HepG2 (cell line): Measurements from ENCODE around the gene ZSCAN21. TPM values are rescaled to one million over a fixed set of nuclear protein-coding genes. Genes with fewer than 3 reads are reported as not detected.
A peak's percentile ranks its signal among the peaks of the same experiment; 100 is the strongest.

Experiments used
- ETV5 ChIP-seq: IDR thresholded peaks from 2 replicates; pipeline ENCODE4 v1.6.1; 2018; ENCODE audit warnings: missing biosample characterization, missing genetic modification reagents, inconsistent platforms, borderline replicate concordance
- GATAD1 ChIP-seq: IDR thresholded peaks from 2 replicates; pipeline ENCODE4 v1.6.1; 2016; ENCODE audit warnings: missing genetic modification reagents, missing compliant biosample characterization
- KAT8 ChIP-seq: IDR thresholded peaks from 2 replicates; pipeline ENCODE4 v1.6.1; 2016; ENCODE audit warnings: missing genetic modification reagents, missing compliant biosample characterization
- SIN3B ChIP-seq: fragments of 150-350 bp; IDR thresholded peaks from 2 replicates; pipeline ENCODE4 v1.6.1; 2014; ENCODE audit warnings: low read length
- SIX4 ChIP-seq: sonication (generic); formaldehyde crosslinking; IDR thresholded peaks from 2 replicates; pipeline ENCODE4 v1.4.0; 2020; ENCODE audit warnings: missing genetic modification reagents
- SOX13 ChIP-seq, 3 experiments: fragments of 450-650 bp in 1 of 3; sonication (generic) in 1 of 3; formaldehyde crosslinking in 1 of 3; IDR thresholded peaks in 2 of 3; conservative IDR thresholded peaks in 1 of 3; 2 replicates each; pipeline versions ENCODE4 v1.5.0 to v1.6.1; 2016 to 2020; ENCODE audit warnings: antibody characterized with exemption in 1 of 3, mild to moderate bottlenecking in 1 of 3, missing compliant biosample characterization in 1 of 3, missing genetic modification reagents in 1 of 3, moderate library complexity in 1 of 3
- ZBTB7A ChIP-seq: sonication (generic); formaldehyde crosslinking; IDR thresholded peaks from 2 replicates; pipeline ENCODE4 v1.8.0; 2022; ENCODE audit warnings: mild to moderate bottlenecking, missing genetic modification reagents
- ZBTB8A ChIP-seq: sonication (generic); formaldehyde crosslinking; IDR thresholded peaks from 2 replicates; pipeline ENCODE4 v1.4.0; 2020; ENCODE audit warnings: mild to moderate bottlenecking, low read depth, missing genetic modification reagents, borderline replicate concordance
- ZNF160 ChIP-seq: sonication (generic); formaldehyde crosslinking; IDR thresholded peaks from 2 replicates; pipeline ENCODE4 v1.8.0; 2022; ENCODE audit warnings: mild to moderate bottlenecking, inconsistent platforms, missing genetic modification reagents
- ZNF263 ChIP-seq: sonication (generic); formaldehyde crosslinking; IDR thresholded peaks from 2 replicates; pipeline ENCODE4 v1.4.0; 2020; ENCODE audit warnings: missing genetic modification reagents
- ZNF567 ChIP-seq: sonication (generic); formaldehyde crosslinking; IDR thresholded peaks from 2 replicates; pipeline ENCODE4 v1.8.1; 2023; ENCODE audit warnings: mild to moderate bottlenecking, missing genetic modification reagents, borderline replicate concordance
- ZNF577 ChIP-seq: sonication (generic); formaldehyde crosslinking; IDR thresholded peaks from 2 replicates; pipeline ENCODE4 v1.4.0; 2020; ENCODE audit warnings: mild to moderate bottlenecking, low read depth, missing genetic modification reagents, borderline replicate concordance
- ZNF816 ChIP-seq: sonication (generic); formaldehyde crosslinking; IDR thresholded peaks from 2 replicates; pipeline ENCODE4 v1.8.0; 2022; ENCODE audit warnings: missing genetic modification reagents, mild to moderate bottlenecking, borderline replicate concordance
- polyA plus RNA-seq, 8 experiments: library from polyadenylated mRNA; depleted of rRNA in 3 of 8; stranded (reverse) in 7 of 8; unstranded in 1 of 8; fragments of >200 nt; fragmentation: Illumina TruSeq in 4 of 8; extraction: Trizol in 4 of 8; gene quantifications; 2 replicates each; pipeline versions ENCODE4 v1.2.1 to v1.2.3, GENCODE V29; 2011 to 2016; ENCODE audit warnings: low read depth in 4 of 8, missing spikeins in 1 of 8, mixed read lengths in 1 of 8; ENCODE audit not compliant: insufficient read depth in 1 of 8
- total RNA-seq, 5 experiments: library from RNA; depleted of rRNA; stranded (reverse); fragments of >200 nt; fragmentation: Illumina TruSeq; extraction: Trizol; gene quantifications; 2 replicates each; pipeline ENCODE4 v1.2.3, GENCODE V29; 2016; ENCODE audit warnings: low read depth in 1 of 5
- TF ChIP-seq, protein P1 (sequence below): IDR thresholded peaks from 2 replicates; pipeline ENCODE4 v1.6.1; 2016; ENCODE audit warnings: low read depth, missing genetic modification reagents, missing compliant biosample characterization
- TF ChIP-seq, protein P2 (sequence below): sonication (generic); formaldehyde crosslinking; IDR thresholded peaks from 2 replicates; pipeline ENCODE4 v1.4.0; 2020; ENCODE audit warnings: low read depth, mild to moderate bottlenecking, missing genetic modification reagents
- TF ChIP-seq, protein P3 (sequence below): sonication (generic); formaldehyde crosslinking; IDR thresholded peaks from 2 replicates; pipeline ENCODE4 v1.5.0; 2020; ENCODE audit warnings: mild to moderate bottlenecking, low read depth, missing genetic modification reagents, borderline replicate concordance
- TF ChIP-seq, protein P4 (sequence below), 2 experiments: fragments of 450-650 bp in 1 of 2; sonication (generic) in 1 of 2; formaldehyde crosslinking; IDR thresholded peaks; 2 replicates each; pipeline versions ENCODE4 v1.5.0 to v1.8.0; 2020 to 2022; ENCODE audit warnings: mild to moderate bottlenecking in 1 of 2, missing genetic modification reagents in 1 of 2
- TF ChIP-seq, protein P5 (sequence below): IDR thresholded peaks from 2 replicates; pipeline ENCODE4 v1.6.1; 2016; ENCODE audit warnings: low read depth, control low read depth

The ZSCAN21 gene
- total and polyA plus RNA-seq, 2 of the 13 experiments (the other 11 are each of a cell fraction or from before 2014, with no cell fraction given) = 7.0 to 10.0 TPM

DNA sequence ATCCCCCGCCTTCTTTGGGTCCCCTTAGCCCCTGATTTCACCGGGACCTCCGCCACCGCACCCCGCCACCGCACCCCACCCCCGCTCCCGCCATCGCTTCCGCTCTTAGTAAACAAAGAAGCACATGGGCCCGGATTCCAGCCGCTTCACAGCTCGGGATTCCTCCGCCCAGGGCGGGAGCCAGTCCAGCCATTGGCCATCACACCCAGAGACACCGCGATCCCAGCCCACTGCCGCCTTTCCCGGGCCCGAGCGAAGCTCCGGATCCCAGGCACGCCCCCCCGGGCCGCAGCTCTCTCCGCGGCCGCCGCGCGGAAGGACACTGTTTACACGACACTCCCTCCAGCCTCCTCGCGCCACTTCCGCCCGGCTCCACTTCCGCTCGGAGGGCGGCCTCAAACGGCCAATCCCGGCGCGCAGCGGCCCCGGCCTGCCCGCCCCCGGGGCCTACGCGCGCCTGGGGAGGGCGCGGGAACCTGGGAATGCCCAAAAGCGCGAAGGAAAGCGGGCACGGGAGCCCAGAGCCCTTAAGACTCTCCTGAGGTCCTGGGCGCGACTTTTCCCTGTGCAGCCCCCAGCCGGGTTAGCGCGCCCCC, 50.9 kb downstream of the ZSCAN21 start (continued):
- TF ChIP-seq, protein P1, sequence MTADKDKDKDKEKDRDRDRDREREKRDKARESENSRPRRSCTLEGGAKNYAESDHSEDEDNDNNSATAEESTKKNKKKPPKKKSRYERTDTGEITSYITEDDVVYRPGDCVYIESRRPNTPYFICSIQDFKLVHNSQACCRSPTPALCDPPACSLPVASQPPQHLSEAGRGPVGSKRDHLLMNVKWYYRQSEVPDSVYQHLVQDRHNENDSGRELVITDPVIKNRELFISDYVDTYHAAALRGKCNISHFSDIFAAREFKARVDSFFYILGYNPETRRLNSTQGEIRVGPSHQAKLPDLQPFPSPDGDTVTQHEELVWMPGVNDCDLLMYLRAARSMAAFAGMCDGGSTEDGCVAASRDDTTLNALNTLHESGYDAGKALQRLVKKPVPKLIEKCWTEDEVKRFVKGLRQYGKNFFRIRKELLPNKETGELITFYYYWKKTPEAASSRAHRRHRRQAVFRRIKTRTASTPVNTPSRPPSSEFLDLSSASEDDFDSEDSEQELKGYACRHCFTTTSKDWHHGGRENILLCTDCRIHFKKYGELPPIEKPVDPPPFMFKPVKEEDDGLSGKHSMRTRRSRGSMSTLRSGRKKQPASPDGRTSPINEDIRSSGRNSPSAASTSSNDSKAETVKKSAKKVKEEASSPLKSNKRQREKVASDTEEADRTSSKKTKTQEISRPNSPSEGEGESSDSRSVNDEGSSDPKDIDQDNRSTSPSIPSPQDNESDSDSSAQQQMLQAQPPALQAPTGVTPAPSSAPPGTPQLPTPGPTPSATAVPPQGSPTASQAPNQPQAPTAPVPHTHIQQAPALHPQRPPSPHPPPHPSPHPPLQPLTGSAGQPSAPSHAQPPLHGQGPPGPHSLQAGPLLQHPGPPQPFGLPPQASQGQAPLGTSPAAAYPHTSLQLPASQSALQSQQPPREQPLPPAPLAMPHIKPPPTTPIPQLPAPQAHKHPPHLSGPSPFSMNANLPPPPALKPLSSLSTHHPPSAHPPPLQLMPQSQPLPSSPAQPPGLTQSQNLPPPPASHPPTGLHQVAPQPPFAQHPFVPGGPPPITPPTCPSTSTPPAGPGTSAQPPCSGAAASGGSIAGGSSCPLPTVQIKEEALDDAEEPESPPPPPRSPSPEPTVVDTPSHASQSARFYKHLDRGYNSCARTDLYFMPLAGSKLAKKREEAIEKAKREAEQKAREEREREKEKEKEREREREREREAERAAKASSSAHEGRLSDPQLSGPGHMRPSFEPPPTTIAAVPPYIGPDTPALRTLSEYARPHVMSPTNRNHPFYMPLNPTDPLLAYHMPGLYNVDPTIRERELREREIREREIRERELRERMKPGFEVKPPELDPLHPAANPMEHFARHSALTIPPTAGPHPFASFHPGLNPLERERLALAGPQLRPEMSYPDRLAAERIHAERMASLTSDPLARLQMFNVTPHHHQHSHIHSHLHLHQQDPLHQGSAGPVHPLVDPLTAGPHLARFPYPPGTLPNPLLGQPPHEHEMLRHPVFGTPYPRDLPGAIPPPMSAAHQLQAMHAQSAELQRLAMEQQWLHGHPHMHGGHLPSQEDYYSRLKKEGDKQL (CRISPR knock-in tag) = no peak
- TF ChIP-seq, protein P2, sequence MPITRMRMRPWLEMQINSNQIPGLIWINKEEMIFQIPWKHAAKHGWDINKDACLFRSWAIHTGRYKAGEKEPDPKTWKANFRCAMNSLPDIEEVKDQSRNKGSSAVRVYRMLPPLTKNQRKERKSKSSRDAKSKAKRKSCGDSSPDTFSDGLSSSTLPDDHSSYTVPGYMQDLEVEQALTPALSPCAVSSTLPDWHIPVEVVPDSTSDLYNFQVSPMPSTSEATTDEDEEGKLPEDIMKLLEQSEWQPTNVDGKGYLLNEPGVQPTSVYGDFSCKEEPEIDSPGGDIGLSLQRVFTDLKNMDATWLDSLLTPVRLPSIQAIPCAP (CRISPR knock-in tag) = no peak
- TF ChIP-seq GATAD1 (CRISPR knock-in tag) (peak; percentile 90), ZBTB8A (peak; percentile 67; the same call in 1 of the 2 replicates), ZNF263 (no peak), SIN3B (peak; percentile 73), ZNF816 (0 out of 2 replicates have a peak, but pooled peaks have one; percentile 46), ETV5 (CRISPR knock-in tag) (peak; percentile 97), SIX4 (no peak), KAT8 (CRISPR knock-in tag) (peak; percentile 96), ZNF567 (CRISPR knock-in tag) (0 out of 2 replicates have a peak, but pooled peaks have one; percentile 72), ZNF160 (CRISPR knock-in tag) (peak; percentile 30; the same call in 1 of the 2 replicates), SOX13 (IDR thresholded peaks at IDR 0.05) (no peak; the same call in 1 of the 2 replicates), SOX13 (CRISPR knock-in tag; conservative IDR thresholded peaks at IDR 0.05 in 1 of 2, IDR thresholded peaks at IDR 0.05 in 1 of 2) (peak in 1 of 2 experiments; percentile 64; a peak in 2 of 4 replicates), ZBTB7A (CRISPR knock-in tag) (0 out of 2 replicates have a peak, but pooled peaks have one; percentile 2), ZNF577 (no peak)
- TF ChIP-seq, protein P3, sequence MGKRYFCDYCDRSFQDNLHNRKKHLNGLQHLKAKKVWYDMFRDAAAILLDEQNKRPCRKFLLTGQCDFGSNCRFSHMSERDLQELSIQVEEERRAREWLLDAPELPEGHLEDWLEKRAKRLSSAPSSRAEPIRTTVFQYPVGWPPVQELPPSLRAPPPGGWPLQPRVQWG (CRISPR knock-in tag) = no peak
- TF ChIP-seq, protein P4, sequence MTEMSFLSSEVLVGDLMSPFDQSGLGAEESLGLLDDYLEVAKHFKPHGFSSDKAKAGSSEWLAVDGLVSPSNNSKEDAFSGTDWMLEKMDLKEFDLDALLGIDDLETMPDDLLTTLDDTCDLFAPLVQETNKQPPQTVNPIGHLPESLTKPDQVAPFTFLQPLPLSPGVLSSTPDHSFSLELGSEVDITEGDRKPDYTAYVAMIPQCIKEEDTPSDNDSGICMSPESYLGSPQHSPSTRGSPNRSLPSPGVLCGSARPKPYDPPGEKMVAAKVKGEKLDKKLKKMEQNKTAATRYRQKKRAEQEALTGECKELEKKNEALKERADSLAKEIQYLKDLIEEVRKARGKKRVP (CRISPR knock-in tag; IDR thresholded peaks at IDR 0.05) = no peak
- TF ChIP-seq, protein P5, sequence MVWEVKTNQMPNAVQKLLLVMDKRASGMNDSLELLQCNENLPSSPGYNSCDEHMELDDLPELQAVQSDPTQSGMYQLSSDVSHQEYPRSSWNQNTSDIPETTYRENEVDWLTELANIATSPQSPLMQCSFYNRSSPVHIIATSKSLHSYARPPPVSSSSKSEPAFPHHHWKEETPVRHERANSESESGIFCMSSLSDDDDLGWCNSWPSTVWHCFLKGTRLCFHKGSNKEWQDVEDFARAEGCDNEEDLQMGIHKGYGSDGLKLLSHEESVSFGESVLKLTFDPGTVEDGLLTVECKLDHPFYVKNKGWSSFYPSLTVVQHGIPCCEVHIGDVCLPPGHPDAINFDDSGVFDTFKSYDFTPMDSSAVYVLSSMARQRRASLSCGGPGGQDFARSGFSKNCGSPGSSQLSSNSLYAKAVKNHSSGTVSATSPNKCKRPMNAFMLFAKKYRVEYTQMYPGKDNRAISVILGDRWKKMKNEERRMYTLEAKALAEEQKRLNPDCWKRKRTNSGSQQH = peak; percentile 73
